Panc1 (cell line): ENCODE data around the gene INSC. TPM values are rescaled to one million over a fixed set of nuclear protein-coding genes. Genes with fewer than 3 reads are reported as not detected.

Experiments used
- ATAC-seq: fragments of 200-7000 bp; cut with Tn5 transposase; 2 replicates; pipeline ENCODE4 v1.9.1; 2020; ENCODE audit warnings: mild to moderate bottlenecking, moderate library complexity
- BruUV-seq: library from RNA; stranded (reverse); fragments of 400-500 nt; replicated peaks from 2 replicates; lab custom pipeline; 2021; lab: Mats Ljungman, UMichigan
- CTCF ChIA-PET: fragments of 300-600 bp; sonication (Branson Sonifier 250); formaldehyde crosslinking; loops from one replicate; lab custom pipeline; 2022; ENCODE audit warnings: antibody characterized with exemption; lab: Charles Lee
- POLR2A ChIA-PET: fragments of 300-600 bp; sonication (Branson Sonifier 250); formaldehyde crosslinking; loops from one replicate; lab custom pipeline; 2022; ENCODE audit warnings: antibody characterized with exemption; lab: Charles Lee
- DNase-seq: peaks from one replicate; pipeline ENCODE4 v3.0.0-alpha.2; 2010; ENCODE audit warnings: low read depth, low spot score
- H3K27ac ChIP-seq: 2 replicates; pipeline ENCODE4 v1.5.1; 2011; ENCODE audit warnings: mild to moderate bottlenecking, low read length, inconsistent platforms
- H3K27me3 ChIP-seq: fragments of 200-500 bp; sonication (Bioruptor generic); 2 replicates; pipeline ENCODE4 v1.6.0; 2014; ENCODE audit warnings: low read length, inconsistent platforms; ENCODE audit not compliant: control insufficient read depth, insufficient read depth
- H3K36me3 ChIP-seq: fragments of 200-500 bp; sonication (Bioruptor generic); 2 replicates; pipeline ENCODE4 v1.5.1; 2014; ENCODE audit warnings: inconsistent platforms, mild to moderate bottlenecking, low read length, moderate library complexity; ENCODE audit not compliant: control insufficient read depth, insufficient read depth
- H3K4me1 ChIP-seq: 2 replicates; pipeline ENCODE4 v1.5.1; 2011; ENCODE audit warnings: inconsistent platforms, mild to moderate bottlenecking, low read length, moderate library complexity; ENCODE audit not compliant: control insufficient read depth, insufficient read depth
- H3K4me3 ChIP-seq, 2 experiments: 2 replicates each; pipeline ENCODE4 v1.5.1; 2011 to 2012; ENCODE audit warnings: low read depth in 2 of 2, low read length in 2 of 2, mild to moderate bottlenecking in 2 of 2, inconsistent platforms in 1 of 2, moderate library complexity in 1 of 2
- H3K9me3 ChIP-seq: fragments of 200-500 bp; sonication (Bioruptor generic); 2 replicates; pipeline ENCODE4 v1.5.1; 2014; ENCODE audit warnings: low read depth, mild to moderate bottlenecking, inconsistent platforms, low read length, moderate library complexity; ENCODE audit not compliant: control insufficient read depth, insufficient read depth
- POLR2AphosphoS5 ChIP-seq: IDR thresholded peaks from 2 replicates; pipeline ENCODE4 v1.6.1; 2012; ENCODE audit warnings: mild to moderate bottlenecking, low read depth, low read length, moderate library complexity
- SIN3A ChIP-seq: IDR thresholded peaks from 2 replicates; pipeline ENCODE4 v1.6.1; 2012; ENCODE audit warnings: low read depth, mild to moderate bottlenecking, low read length, moderate library complexity, borderline replicate concordance; ENCODE audit not compliant: insufficient read depth
- TCF7L2 ChIP-seq: IDR thresholded peaks from 2 replicates; pipeline ENCODE4 v1.6.1; 2011; ENCODE audit warnings: mild to moderate bottlenecking, low read depth, low read length, inconsistent platforms
- in situ Hi-C: cut with HindIII; loops from 2 replicates; pipeline ENCODE4 v1.10.0; 2016; ENCODE audit warnings: low sequenced_read_pairs, low pct_unique_long_range_greater_than_20kb
- intact Hi-C: fragments of 100-400 bp; cut with micrococcal nuclease; formaldehyde crosslinking; loops from one replicate; pipeline ENCODE4 v1.10.0; 2022; ENCODE audit not compliant: unreplicated experiment
- total RNA-seq: library from RNA; stranded (reverse); gene quantifications from one replicate; pipeline ENCODE4 v1.2.1, GENCODE V29; 2021; ENCODE audit not compliant: unreplicated experiment
- TF ChIP-seq, protein P1 (sequence below), 2 experiments: IDR thresholded peaks; 2 replicates each; pipeline ENCODE4 v1.6.1; 2011 to 2012; ENCODE audit warnings: low read depth in 2 of 2, control low read depth in 1 of 2, low read length in 1 of 2, mild to moderate bottlenecking in 1 of 2, moderate library complexity in 1 of 2; ENCODE audit not compliant: insufficient read depth in 1 of 2
- TF ChIP-seq, protein P2 (sequence below): fragments of 450-650 bp; IDR thresholded peaks from 2 replicates; pipeline ENCODE4 v1.5.1; 2017; ENCODE audit warnings: mild to moderate bottlenecking

Gene INSC
- total RNA-seq, 1 experiment from 2014 or later, result 0.08 TPM

DNA sequence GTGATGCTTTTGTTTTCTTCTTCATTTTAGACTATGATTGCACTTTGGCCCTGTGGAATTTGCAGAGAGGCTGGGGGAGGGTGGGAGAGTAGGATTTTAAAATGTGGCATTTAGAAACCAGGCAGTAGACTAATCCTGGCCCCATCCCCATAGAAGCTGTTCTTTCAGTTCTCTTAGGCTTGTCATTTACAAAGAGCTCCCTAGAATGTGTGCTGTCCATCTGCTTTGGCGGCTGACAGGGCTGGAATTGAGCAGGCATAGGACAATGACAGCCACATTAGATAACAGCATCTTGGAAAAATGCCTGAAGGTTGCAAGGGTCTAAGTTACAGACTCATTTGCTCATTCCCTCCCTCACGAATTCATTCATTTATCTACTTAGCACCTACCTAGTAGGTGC lies 9.8 kb downstream of the INSC start:
- in situ Hi-C loops (no loop called here), intact Hi-C loops (no loop called here)
- H3K27ac ChIP-seq, result no peak overlapping the region
- no TSS peak for BruUV-seq
- H3K36me3 ChIP-seq, result no peaks in the 10 kb centered on the region
- ATAC-seq (no peak), DNase-seq (no peak)
- no peak for TF ChIP-seq TCF7L2
- TF ChIP-seq, protein P1, sequence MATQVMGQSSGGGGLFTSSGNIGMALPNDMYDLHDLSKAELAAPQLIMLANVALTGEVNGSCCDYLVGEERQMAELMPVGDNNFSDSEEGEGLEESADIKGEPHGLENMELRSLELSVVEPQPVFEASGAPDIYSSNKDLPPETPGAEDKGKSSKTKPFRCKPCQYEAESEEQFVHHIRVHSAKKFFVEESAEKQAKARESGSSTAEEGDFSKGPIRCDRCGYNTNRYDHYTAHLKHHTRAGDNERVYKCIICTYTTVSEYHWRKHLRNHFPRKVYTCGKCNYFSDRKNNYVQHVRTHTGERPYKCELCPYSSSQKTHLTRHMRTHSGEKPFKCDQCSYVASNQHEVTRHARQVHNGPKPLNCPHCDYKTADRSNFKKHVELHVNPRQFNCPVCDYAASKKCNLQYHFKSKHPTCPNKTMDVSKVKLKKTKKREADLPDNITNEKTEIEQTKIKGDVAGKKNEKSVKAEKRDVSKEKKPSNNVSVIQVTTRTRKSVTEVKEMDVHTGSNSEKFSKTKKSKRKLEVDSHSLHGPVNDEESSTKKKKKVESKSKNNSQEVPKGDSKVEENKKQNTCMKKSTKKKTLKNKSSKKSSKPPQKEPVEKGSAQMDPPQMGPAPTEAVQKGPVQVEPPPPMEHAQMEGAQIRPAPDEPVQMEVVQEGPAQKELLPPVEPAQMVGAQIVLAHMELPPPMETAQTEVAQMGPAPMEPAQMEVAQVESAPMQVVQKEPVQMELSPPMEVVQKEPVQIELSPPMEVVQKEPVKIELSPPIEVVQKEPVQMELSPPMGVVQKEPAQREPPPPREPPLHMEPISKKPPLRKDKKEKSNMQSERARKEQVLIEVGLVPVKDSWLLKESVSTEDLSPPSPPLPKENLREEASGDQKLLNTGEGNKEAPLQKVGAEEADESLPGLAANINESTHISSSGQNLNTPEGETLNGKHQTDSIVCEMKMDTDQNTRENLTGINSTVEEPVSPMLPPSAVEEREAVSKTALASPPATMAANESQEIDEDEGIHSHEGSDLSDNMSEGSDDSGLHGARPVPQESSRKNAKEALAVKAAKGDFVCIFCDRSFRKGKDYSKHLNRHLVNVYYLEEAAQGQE (IDR thresholded peaks at IDR 0.05; ENCODE audit: insufficient read depth in 1 of 2, low read depth in 2 of 2, low read length in 1 of 2), result no peak
- no peak for TF ChIP-seq SIN3A
- TF ChIP-seq POLR2AphosphoS5, result no peak
- H3K4me1 ChIP-seq, result no peaks in the 10 kb centered on the region
- ChIA-PET POLR2A (no interaction called here), CTCF (no interaction called here)
- no peaks in the 10 kb centered on the region; the same call in 1 of the 2 replicates for H3K27me3 ChIP-seq
- no peak overlapping the region for H3K4me3 ChIP-seq
- no peaks in the 10 kb centered on the region for H3K9me3 ChIP-seq

DNA sequence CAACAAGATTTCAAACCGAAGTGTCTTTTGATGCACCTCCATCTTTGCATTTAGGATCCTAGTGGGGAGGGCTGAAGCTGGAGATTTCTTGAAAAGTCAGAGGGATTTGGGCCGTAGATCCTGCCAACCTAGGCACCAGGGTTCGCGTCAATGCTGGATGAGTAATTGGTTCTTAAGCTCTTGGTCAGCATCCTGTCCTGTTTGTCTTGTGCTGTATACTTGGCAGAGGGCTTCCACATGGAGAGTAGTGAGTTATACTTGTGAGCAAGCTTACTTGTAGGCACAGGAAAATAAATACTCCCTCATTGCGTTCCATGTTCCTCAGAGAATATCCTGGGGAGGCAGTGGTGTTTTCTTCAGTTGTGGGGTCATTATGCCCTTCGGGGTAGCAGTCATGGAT lies 12.6 kb downstream of the INSC start:
- Histone ChIP-seq H3K27ac (no peak overlapping the region), H3K36me3 (no peaks in the 10 kb centered on the region), H3K4me3 (no peak overlapping the region), H3K4me1 (no peaks in the 10 kb centered on the region), H3K9me3 (no peaks in the 10 kb centered on the region), H3K27me3 (no peaks in the 10 kb centered on the region; the same call in 1 of the 2 replicates)
- peak; percentile 48; the same call in 1 of the 2 replicates for ATAC-seq
- POLR2A ChIA-PET, result interaction anchor here (0.7 kb wide), 1 partner anchor 148 kb away, joined by 4 read pairs; no protein-coding TSS in a partner anchor
- intact Hi-C loops (no loop called here), in situ Hi-C loops (no loop called here)
- CTCF ChIA-PET, result no interaction called here
- TF ChIP-seq POLR2AphosphoS5, result no peak
- TF ChIP-seq SIN3A, result no peak
- TF ChIP-seq, protein P2, sequence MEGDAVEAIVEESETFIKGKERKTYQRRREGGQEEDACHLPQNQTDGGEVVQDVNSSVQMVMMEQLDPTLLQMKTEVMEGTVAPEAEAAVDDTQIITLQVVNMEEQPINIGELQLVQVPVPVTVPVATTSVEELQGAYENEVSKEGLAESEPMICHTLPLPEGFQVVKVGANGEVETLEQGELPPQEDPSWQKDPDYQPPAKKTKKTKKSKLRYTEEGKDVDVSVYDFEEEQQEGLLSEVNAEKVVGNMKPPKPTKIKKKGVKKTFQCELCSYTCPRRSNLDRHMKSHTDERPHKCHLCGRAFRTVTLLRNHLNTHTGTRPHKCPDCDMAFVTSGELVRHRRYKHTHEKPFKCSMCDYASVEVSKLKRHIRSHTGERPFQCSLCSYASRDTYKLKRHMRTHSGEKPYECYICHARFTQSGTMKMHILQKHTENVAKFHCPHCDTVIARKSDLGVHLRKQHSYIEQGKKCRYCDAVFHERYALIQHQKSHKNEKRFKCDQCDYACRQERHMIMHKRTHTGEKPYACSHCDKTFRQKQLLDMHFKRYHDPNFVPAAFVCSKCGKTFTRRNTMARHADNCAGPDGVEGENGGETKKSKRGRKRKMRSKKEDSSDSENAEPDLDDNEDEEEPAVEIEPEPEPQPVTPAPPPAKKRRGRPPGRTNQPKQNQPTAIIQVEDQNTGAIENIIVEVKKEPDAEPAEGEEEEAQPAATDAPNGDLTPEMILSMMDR, result no peak
- TF ChIP-seq, protein P1 (IDR thresholded peaks at IDR 0.05; ENCODE audit: insufficient read depth in 1 of 2, low read depth in 2 of 2, low read length in 1 of 2), result no peak
- DNase-seq, result no peak
- BruUV-seq, result no TSS peak
